Mesenchymal stem cell (in vitro differentiated cells and primary cell): ENCODE data around the gene GUCA2B.

ENCODE experiments used
- DNase-seq: peaks from one replicate; pipeline ENCODE4 v3.0.0-alpha.2; 2013
- H2AFZ ChIP-seq: one replicate; pipeline ENCODE4 v1.6.1; 2013; ENCODE audit warnings: low read depth, mild to moderate bottlenecking, control low read depth, inconsistent platforms, low read length, moderate library complexity
- H2AK5ac ChIP-seq: 2 replicates; pipeline ENCODE4 v1.6.1; 2013; ENCODE audit warnings: low read length, moderate library complexity, mild to moderate bottlenecking, inconsistent platforms; ENCODE audit not compliant: severe bottlenecking
- H2BK120ac ChIP-seq: one replicate; pipeline ENCODE4 v1.6.1; 2013; ENCODE audit warnings: low read depth, mild to moderate bottlenecking, inconsistent platforms, low read length, moderate library complexity
- H2BK12ac ChIP-seq, 2 experiments: one replicate each; pipeline ENCODE4 v1.6.1; 2013; ENCODE audit warnings: inconsistent platforms in 2 of 2, low read length in 2 of 2, mild to moderate bottlenecking in 2 of 2, moderate library complexity in 2 of 2, control low read depth in 1 of 2
- H2BK15ac ChIP-seq: one replicate; pipeline ENCODE4 v1.6.1; 2013; ENCODE audit warnings: mild to moderate bottlenecking, low read depth, inconsistent platforms; ENCODE audit not compliant: poor library complexity, severe bottlenecking
- H2BK5ac ChIP-seq: 2 replicates; pipeline ENCODE4 v1.6.1; 2013; ENCODE audit warnings: low read depth, mild to moderate bottlenecking, low read length, control low read depth, inconsistent platforms; ENCODE audit not compliant: poor library complexity, severe bottlenecking
- H3K14ac ChIP-seq, 2 experiments: one replicate each; pipeline ENCODE4 v1.6.1; 2013; ENCODE audit warnings: inconsistent platforms in 2 of 2, low read length in 2 of 2, control low read depth in 1 of 2, mild to moderate bottlenecking in 1 of 2, moderate library complexity in 1 of 2
- H3K18ac ChIP-seq, 2 experiments: one replicate each; pipeline ENCODE4 v1.6.1; 2013; ENCODE audit warnings: inconsistent platforms in 2 of 2, low read length in 2 of 2, control low read depth in 1 of 2, low read depth in 1 of 2, mild to moderate bottlenecking in 1 of 2
- H3K23ac ChIP-seq, 2 experiments: one replicate each; pipeline ENCODE4 v1.6.1; 2013; ENCODE audit warnings: inconsistent platforms in 2 of 2, low read length in 2 of 2, mild to moderate bottlenecking in 2 of 2, moderate library complexity in 2 of 2, control low read depth in 1 of 2
- H3K27ac ChIP-seq: 2 replicates; pipeline ENCODE4 v1.5.1; 2013; ENCODE audit warnings: mild to moderate bottlenecking, moderate library complexity, low read length, control low read depth, inconsistent platforms; ENCODE audit not compliant: poor library complexity, severe bottlenecking
- H3K27me3 ChIP-seq, 2 experiments: 2 replicates each; pipeline versions ENCODE4 v1.6.1 to v1.7.0; 2013; ENCODE audit warnings: low read length in 2 of 2, mild to moderate bottlenecking in 2 of 2, moderate library complexity in 2 of 2, control low read depth in 1 of 2, inconsistent platforms in 1 of 2; ENCODE audit not compliant: control insufficient read depth in 1 of 2, insufficient read depth in 1 of 2
- H3K36me3 ChIP-seq, 2 experiments: 2 replicates each; pipeline versions ENCODE4 v1.6.1 to v1.7.0; 2013; ENCODE audit warnings: low read length in 2 of 2, control low read depth in 1 of 2, inconsistent platforms in 1 of 2, low read depth in 1 of 2, mild to moderate bottlenecking in 1 of 2; ENCODE audit not compliant: insufficient read depth in 2 of 2, control insufficient read depth in 1 of 2
- H3K4ac ChIP-seq, 2 experiments: one replicate each; pipeline ENCODE4 v1.6.1; 2013; ENCODE audit warnings: inconsistent platforms in 2 of 2, low read length in 2 of 2, mild to moderate bottlenecking in 2 of 2, moderate library complexity in 2 of 2, control low read depth in 1 of 2, low read depth in 1 of 2
- H3K4me1 ChIP-seq: 2 replicates; pipeline ENCODE4 v1.6.1; 2013; ENCODE audit warnings: low read depth, low read length, control low read depth; ENCODE audit not compliant: control insufficient read depth, insufficient read depth
- H3K4me2 ChIP-seq: 2 replicates; pipeline ENCODE4 v1.6.1; 2013; ENCODE audit warnings: low read length, mild to moderate bottlenecking, inconsistent platforms; ENCODE audit not compliant: poor library complexity, severe bottlenecking
- H3K4me3 ChIP-seq, 2 experiments: 2 replicates each; pipeline versions ENCODE4 v1.5.1 to v1.7.0; 2013; ENCODE audit warnings: low read length in 2 of 2, mild to moderate bottlenecking in 2 of 2, control low read depth in 1 of 2, low read depth in 1 of 2; ENCODE audit not compliant: insufficient read depth in 1 of 2
- H3K79me1 ChIP-seq: replicated peaks from 2 replicates; pipeline ENCODE4 v1.6.1; 2013; ENCODE audit warnings: mild to moderate bottlenecking, control low read depth, low read length, inconsistent platforms; ENCODE audit not compliant: poor library complexity, severe bottlenecking
- H3K9ac ChIP-seq: 2 replicates; pipeline ENCODE4 v1.7.0; 2013; ENCODE audit warnings: mild to moderate bottlenecking, low read length, moderate library complexity
- H3K9me3 ChIP-seq: 2 replicates; pipeline ENCODE4 v1.7.0; 2013; ENCODE audit warnings: mild to moderate bottlenecking, low read length; ENCODE audit not compliant: control insufficient read depth
- H4K8ac ChIP-seq: one replicate; pipeline ENCODE4 v1.6.1; 2013; ENCODE audit warnings: inconsistent platforms, mild to moderate bottlenecking, low read length, moderate library complexity
- H4K91ac ChIP-seq: one replicate; pipeline ENCODE4 v1.6.1; 2013; ENCODE audit warnings: mild to moderate bottlenecking, low read length, inconsistent platforms
- WGBS: methylation state at CpG from one replicate; pipeline ENCODE4 v1.1.7; 2013; ENCODE audit warnings: mixed read lengths; 5-methylcytosine and 5-hydroxymethylcytosine counted together

GUCA2B gene

GRCh38 chr1:42136466-42136865, 16.7 kb upstream of the GUCA2B start:
- H3K4me3 ChIP-seq = no peak overlapping the region
- H3K79me1 ChIP-seq = no peaks in the 10 kb centered on the region
- H2BK12ac ChIP-seq = no peak overlapping the region
- no peak overlapping the region for H2BK15ac ChIP-seq
- H3K27ac ChIP-seq = no peak overlapping the region
- H4K8ac ChIP-seq = no peak overlapping the region
- H3K23ac ChIP-seq = no peak overlapping the region
- no peak overlapping the region for H2AK5ac ChIP-seq
- H2BK120ac ChIP-seq = no peak overlapping the region
- H3K4me2 ChIP-seq = no peak overlapping the region
- H3K14ac ChIP-seq = no peak overlapping the region
- peaks cover 16 to 48% of the 10 kb centered on the region in 2 experiments for H3K27me3 ChIP-seq
- no peaks in the 10 kb centered on the region for H3K36me3 ChIP-seq
- no peak overlapping the region for H2AFZ ChIP-seq
- H4K91ac ChIP-seq = no peak overlapping the region
- no peak for DNase-seq
- H2BK5ac ChIP-seq = no peak overlapping the region
- peaks cover 2% of the 10 kb centered on the region for H3K4me1 ChIP-seq
- no peak overlapping the region for H3K4ac ChIP-seq
- no peaks in the 10 kb centered on the region for H3K9me3 ChIP-seq
- no peak overlapping the region for H3K9ac ChIP-seq
- no peak overlapping the region for H3K18ac ChIP-seq

GRCh38 chr1:42137766-42138165, 15.4 kb upstream of the GUCA2B start:
- DNase-seq = no peak
- Histone ChIP-seq H4K91ac (no peak overlapping the region), H3K4ac (no peak overlapping the region), H3K9me3 (no peaks in the 10 kb centered on the region), H3K4me1 (peaks cover 2% of the 10 kb centered on the region), H2BK120ac (no peak overlapping the region), H3K9ac (no peak overlapping the region), H3K4me3 (no peak overlapping the region), H3K27me3 (peaks cover 26 to 60% of the 10 kb centered on the region in 2 experiments), H3K23ac (no peak overlapping the region), H2AK5ac (no peak overlapping the region), H3K14ac (no peak overlapping the region), H3K18ac (no peak overlapping the region), H2AFZ (no peak overlapping the region), H2BK15ac (no peak overlapping the region), H2BK5ac (no peak overlapping the region), H3K36me3 (no peaks in the 10 kb centered on the region), H2BK12ac (no peak overlapping the region), H3K79me1 (no peaks in the 10 kb centered on the region), H3K4me2 (no peak overlapping the region), H3K27ac (no peak overlapping the region), H4K8ac (no peak overlapping the region)
- 89% methylated on average over 9 of the region's 10 CpGs for WGBS

GRCh38 chr1:42138586-42138985, 14.6 kb upstream of the GUCA2B start:
- Histone ChIP-seq H3K4ac (no peak overlapping the region), H3K4me3 (no peak overlapping the region), H3K79me1 (no peaks in the 10 kb centered on the region), H2AFZ (no peak overlapping the region), H3K27me3 (peaks cover 34 to 69% of the 10 kb centered on the region in 2 experiments), H3K18ac (no peak overlapping the region), H2BK120ac (no peak overlapping the region), H2BK5ac (no peak overlapping the region), H3K9me3 (no peaks in the 10 kb centered on the region), H2AK5ac (no peak overlapping the region), H3K4me2 (no peak overlapping the region), H3K36me3 (no peaks in the 10 kb centered on the region), H3K23ac (no peak overlapping the region), H4K91ac (no peak overlapping the region), H2BK12ac (no peak overlapping the region), H4K8ac (no peak overlapping the region), H2BK15ac (no peak overlapping the region), H3K14ac (no peak overlapping the region), H3K9ac (no peak overlapping the region), H3K27ac (no peak overlapping the region), H3K4me1 (peaks cover 2% of the 10 kb centered on the region)
- 90% methylated on average over 4 of the region's 4 CpGs for WGBS
- no peak for DNase-seq

- Histone ChIP-seq H3K27me3 (peaks cover 40 to 77% of the 10 kb centered on the region in 2 experiments), H2BK12ac (no peak overlapping the region), H3K79me1 (no peaks in the 10 kb centered on the region), H3K4me1 (peaks cover 2% of the 10 kb centered on the region), H3K9ac (no peak overlapping the region), H3K27ac (no peak overlapping the region), H4K91ac (no peak overlapping the region), H2BK5ac (no peak overlapping the region), H3K36me3 (no peaks in the 10 kb centered on the region), H3K4me2 (no peak overlapping the region), H2BK120ac (no peak overlapping the region), H3K4ac (no peak overlapping the region), H3K18ac (no peak overlapping the region), H2AK5ac (no peak overlapping the region), H2AFZ (no peak overlapping the region), H3K14ac (no peak overlapping the region), H2BK15ac (no peak overlapping the region), H3K23ac (no peak overlapping the region), H3K4me3 (no peak overlapping the region), H3K9me3 (no peaks in the 10 kb centered on the region), H4K8ac (no peak overlapping the region)
- 100% methylated on average over 3 of the region's 3 CpGs for WGBS
- DNase-seq = no peak
These were observed 13.8 kb upstream of the GUCA2B start for GRCh38 chr1:42139444-42139843.
